ENCODE results near the gene FGGY.

The FGGY gene

DNA sequence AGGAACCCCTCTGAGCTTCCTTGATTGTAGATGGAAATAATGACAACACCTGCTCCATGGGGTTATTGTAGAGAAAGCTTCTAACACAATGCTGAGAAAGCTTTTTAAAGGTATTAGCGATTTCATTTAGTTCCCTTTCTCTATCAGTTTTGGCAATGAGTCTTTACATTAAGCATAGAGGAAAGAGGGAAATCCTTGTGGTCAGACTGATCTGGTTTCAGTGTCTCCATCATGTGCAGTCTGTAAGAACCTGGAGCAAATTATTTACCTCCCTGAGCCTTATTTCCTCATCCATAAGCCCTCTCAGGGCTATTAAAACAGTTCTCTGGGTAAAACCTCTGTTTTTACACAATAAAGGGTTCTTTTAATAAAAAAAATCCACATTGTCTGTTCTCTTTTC lies 87.5 kb downstream of the FGGY start:
- no peak for DNase-seq (ENCODE audit: low read depth, low spot score)

DNA sequence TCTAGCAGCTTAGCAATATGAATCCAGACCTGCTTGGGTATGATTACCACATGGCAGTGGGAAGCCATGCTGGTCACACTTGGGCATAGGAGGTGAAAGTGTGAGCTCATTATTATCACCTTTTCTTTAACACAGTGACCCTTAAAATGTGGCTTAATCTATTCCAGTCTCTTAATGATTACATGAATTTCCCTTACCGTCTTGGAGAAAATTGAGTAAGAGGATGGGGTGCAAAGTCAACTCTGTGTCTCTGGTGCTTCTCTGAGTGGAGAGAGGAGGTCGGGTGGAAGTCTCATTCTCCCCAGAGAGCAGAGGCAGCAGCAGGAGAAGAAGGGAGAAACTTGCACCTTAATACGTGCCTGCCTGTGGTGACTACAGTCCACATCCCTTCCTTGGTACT lies 91.3 kb downstream of the FGGY start:
- no peak for DNase-seq (ENCODE audit: low read depth, low spot score)

GRCh38 chr1:59389847-59390246 lies 93.0 kb downstream of the FGGY start:
- no peak for DNase-seq (ENCODE audit: low read depth, low spot score)

DNA sequence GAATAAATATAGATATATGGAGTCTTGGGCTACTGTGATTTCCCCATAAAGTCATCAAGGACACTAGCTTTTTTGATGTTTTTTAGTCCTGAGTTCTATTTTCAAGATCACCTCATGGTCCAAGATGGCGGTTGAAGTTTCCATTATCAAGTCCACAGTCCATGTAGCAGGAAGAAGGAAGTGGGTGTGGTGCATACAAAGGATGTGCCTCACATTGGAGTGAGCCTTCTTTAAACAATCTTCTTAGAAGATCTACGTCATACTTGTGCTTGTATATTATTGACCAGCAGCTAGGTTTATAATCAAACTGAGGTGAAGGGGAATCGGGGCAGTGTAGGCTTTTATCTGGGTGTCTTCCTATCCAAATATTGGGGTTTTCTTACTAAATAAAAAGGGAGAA lies 93.4 kb downstream of the FGGY start:
- no peak for DNase-seq (ENCODE audit: low read depth, low spot score)

- no peak for DNase-seq (ENCODE audit: low read depth, low spot score)
Observed at GRCh38 chr1:59391212-59392179, 94.6 kb downstream of the FGGY start.

DNA sequence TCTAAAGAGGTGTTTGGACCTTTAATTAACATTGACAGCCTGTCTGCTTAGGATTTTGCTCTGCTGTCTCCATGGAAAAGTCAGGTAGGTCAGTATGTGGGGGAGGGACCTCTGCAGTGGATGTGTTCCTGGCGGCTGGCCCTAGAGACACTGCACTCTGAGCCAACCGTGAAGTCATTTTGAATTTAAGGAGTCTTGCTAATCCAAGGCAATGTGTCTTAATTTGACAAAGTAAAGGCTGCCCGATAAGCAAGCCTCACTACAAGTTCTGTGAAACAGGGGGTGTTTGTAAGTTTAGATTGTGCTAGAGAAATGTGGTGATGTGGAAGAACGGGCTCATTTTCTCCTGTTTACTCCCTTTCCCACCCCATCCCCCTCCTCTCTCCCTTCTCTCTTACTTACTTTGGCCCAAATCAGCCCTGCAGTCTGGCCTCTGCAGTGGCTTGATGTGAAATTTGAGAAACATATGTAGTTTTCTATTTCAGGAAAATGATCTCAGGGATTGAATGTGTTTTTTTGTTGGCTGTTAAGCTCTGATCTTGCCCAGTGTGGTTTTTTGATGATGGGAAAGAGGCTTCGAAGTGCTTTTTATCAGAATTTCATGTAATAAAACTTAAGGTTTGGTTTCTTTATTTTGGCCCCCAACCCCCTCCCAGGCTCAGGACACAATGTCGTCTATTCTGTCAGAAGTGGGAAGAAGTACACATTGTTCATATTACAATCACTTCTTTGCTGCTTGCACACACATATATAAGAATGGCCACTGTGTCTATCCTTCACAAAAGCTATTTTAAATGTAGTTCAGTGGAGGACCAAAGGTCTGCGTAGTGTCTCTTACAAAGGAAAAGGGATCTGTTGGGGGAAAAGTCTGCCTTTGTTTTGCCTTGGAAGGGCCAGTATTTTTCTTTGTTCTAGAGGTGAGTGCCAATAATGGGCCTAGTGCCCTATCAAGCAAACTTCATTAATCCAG lies 96.6 kb downstream of the FGGY start:
- no peak for DNase-seq (ENCODE audit: low read depth, low spot score)

GRCh38 chr1:59394706-59395425 lies 98.0 kb downstream of the FGGY start:
- DNase-seq (ENCODE audit: low read depth, low spot score), result no peak

- DNase-seq (ENCODE audit: low read depth, low spot score), result no peak
Observed at GRCh38 chr1:59396387-59396786, 99.5 kb downstream of the FGGY start.

- DNase-seq (ENCODE audit: low read depth, low spot score), result no peak
Observed at GRCh38 chr1:59397139-59397858, 100.4 kb downstream of the FGGY start.

- DNase-seq (ENCODE audit: low read depth, low spot score), result no peak
Observed at GRCh38 chr1:59399642-59400041, 102.7 kb downstream of the FGGY start.

DNA sequence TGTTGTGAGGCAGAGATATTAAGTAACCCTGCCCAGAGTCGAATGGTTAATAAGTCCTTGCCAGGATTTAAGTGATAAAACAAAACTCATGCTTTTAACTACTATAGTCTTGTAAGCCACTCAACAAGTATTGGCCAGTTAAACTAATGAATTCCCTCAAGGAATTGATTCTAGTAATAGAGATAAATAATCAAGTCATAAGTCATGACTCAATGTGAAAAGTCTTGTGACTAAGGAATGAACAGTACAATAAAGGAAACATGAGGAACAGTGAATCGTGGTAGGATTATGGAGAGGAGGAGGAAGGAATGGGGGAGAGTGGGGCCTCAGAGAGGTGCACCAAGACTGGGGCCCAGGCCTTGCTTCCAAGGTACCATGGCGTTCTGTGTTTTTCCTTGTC lies 104.7 kb downstream of the FGGY start:
- no peak for DNase-seq (ENCODE audit: low read depth, low spot score)

DNA sequence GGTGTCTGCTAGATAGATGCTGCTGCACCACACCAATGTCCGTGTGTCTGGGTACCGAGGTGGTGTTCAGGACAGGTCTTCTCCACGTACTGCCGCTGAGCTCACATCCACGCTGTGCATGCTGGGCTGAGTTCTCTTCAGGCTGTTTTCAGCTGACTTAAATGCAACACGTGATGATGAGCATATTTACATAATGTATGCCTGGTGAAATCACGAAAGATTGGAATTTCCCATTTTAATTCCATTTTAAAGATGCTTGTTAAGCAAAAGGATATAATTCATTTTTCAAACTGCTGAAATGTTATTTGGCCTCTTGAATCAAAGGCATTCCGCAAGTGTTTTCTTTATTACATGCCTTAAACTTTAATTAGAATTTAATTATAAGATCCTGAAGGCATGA lies 107.9 kb downstream of the FGGY start:
- no peak for DNase-seq (ENCODE audit: low read depth, low spot score)

DNA sequence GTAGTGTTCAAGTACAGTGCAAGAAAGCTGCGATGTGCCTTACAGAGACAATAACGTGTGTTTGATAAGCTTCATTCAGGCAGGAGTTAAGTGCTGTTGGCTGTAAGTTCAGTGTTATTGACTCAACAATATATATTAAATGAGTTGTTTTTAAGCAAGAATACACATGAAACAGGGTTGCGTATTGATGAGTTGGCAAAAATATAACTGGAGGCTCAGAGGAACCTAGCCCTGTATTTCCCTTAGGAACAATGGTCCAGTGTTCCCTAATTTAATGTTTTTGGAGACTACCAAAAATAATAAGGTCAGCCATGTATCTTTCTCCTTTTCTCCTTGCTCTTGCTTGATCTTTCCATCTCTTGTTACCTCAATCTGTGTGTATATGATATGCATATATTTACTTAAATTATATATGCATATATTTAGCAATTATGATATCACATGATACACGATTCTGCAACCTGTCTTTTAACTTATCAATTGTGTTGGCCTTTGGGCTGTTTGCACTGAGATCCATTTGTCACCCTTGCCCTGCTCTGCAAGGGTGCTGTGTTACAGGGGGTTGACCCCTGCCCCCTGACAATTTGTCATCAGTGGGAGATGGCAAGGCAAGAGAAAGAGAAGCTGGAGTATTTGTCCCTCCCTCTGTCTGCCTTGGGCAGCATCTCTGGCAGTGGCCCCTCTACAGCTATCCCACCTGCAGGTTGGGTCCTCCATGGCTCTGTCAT lies 109.7 kb downstream of the FGGY start:
- DNase-seq (ENCODE audit: low read depth, low spot score), result no peak

DNA sequence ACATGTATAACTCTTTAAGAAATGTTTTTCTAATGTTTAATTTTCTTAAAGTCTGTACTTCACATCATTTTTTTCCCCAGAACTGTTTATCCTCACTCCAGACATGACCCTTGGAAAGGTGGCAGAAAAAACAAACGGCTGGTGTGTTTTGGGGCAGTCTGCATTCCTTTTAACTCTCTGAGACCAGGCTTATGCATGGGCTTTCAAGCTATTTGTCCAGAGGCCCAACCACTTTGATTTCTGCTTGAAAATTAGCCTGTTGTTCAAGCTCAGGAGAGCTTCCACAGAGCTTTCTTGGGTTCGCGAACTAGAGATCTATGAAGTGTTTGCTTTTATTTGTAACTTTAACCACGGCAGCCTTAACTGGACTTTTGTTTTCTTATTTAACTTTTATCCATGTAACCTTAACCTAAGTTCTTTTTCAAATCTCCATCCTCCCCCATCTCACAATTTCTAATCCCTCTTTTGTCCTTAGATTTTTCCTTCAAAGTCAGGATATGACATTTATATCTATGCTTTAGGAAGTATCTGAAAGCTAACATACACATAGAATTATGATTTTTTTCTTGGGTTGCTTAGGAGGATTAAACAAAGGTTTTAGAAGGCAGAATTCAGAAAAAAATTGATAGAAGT lies 111.8 kb downstream of the FGGY start:
- DNase-seq (ENCODE audit: low read depth, low spot score), result no peak

GRCh38 chr1:59409549-59409948 lies 112.7 kb downstream of the FGGY start:
- DNase-seq (ENCODE audit: low read depth, low spot score), result no peak

- DNase-seq (ENCODE audit: low read depth, low spot score), result no peak
Observed at GRCh38 chr1:59409986-59410385, 113.1 kb downstream of the FGGY start.

GRCh38 chr1:59410457-59410856 lies 113.6 kb downstream of the FGGY start:
- DNase-seq (ENCODE audit: low read depth, low spot score), result no peak

- no peak for DNase-seq (ENCODE audit: low read depth, low spot score)
Observed at GRCh38 chr1:59411147-59411546, 114.3 kb downstream of the FGGY start.

DNA sequence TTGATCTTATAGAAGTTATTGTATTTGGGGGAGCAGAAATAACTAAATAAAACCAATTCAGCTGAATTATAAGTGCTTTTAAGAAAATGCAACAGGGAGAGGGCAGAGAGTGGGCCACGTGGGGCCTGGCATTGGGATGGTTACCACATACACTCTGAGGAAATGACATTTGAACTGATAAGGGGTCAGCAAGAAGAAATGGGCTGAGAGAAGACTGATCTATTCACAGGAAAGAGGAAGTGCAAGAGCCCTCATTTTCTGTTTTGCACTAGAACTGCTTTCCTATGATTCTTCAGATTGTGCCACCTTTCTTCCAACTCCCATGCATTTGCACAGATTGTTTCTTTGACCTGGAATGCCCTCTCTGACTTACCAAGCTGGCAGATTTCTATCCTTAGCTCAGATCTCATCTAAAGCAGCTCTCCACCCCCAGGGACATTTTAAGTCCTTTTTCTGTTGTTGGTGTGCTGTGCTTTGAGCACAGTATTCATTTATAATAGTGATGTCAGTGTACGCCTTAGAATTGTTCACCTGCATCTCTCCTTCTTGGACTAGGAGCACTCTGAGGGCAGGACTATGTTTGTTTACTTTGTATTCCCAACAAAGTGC lies 115.9 kb downstream of the FGGY start:
- no peak for DNase-seq (ENCODE audit: low read depth, low spot score)
